K562 (cell line): ENCODE data around the gene TNIP1. TPM values are rescaled to one million over a fixed set of nuclear protein-coding genes. Genes with fewer than 3 reads are reported as not detected.

Experiments used
- ARID2 ChIP-seq: fragments of 450-650 bp; IDR thresholded peaks from 2 replicates; pipeline ENCODE4 v1.6.1; 2017; ENCODE audit warnings: antibody characterized with exemption, mild to moderate bottlenecking
- ARNT ChIP-seq, 2 experiments: fragments of 450-650 bp; IDR thresholded peaks; 2 replicates each; pipeline ENCODE4 v1.6.1; 2016; ENCODE audit warnings: mild to moderate bottlenecking in 1 of 2
- BRD4 ChIP-seq: fragments of 200-600 bp; sonication (generic); IDR thresholded peaks from 2 replicates; pipeline ENCODE4 v1.6.1; 2017; ENCODE audit warnings: inconsistent platforms
- BRD9 ChIP-seq: fragments of 450-650 bp; IDR thresholded peaks from 2 replicates; pipeline ENCODE4 v1.6.1; 2018; ENCODE audit warnings: low read depth; ENCODE audit not compliant: partially characterized antibody
- CEBPG ChIP-seq, 3 experiments: fragments of 200-800 bp in 1 of 3; sonication (Bioruptor generic) in 1 of 3; sonication (generic) in 1 of 3; formaldehyde crosslinking in 1 of 3; IDR thresholded peaks in 2 of 3; conservative IDR thresholded peaks in 1 of 3; 2 replicates each; pipeline versions ENCODE4 v1.6.1 to v1.8.0; 2016 to 2022; ENCODE audit warnings: missing compliant biosample characterization in 2 of 3, missing genetic modification characterization in 2 of 3, mild to moderate bottlenecking in 1 of 3, missing genetic modification reagents in 1 of 3
- CSDE1 ChIP-seq, 2 experiments: fragments of 450-650 bp; IDR thresholded peaks; 2 replicates each; pipeline ENCODE4 v1.6.1; 2016; ENCODE audit warnings: mild to moderate bottlenecking in 1 of 2
- IFI16 ChIP-seq: fragments of 250-450 bp; sonication (Bioruptor Pico); IDR thresholded peaks from 2 replicates; pipeline ENCODE4 v2.1.2; 2022; ENCODE audit warnings: mild to moderate bottlenecking, inconsistent platforms
- KLF16 ChIP-seq: IDR thresholded peaks from 2 replicates; pipeline ENCODE4 v1.6.1; 2016; ENCODE audit warnings: antibody characterized with exemption
- MAZ ChIP-seq, 2 experiments: fragments of 450-650 bp in 1 of 2; sonication (generic) in 1 of 2; formaldehyde crosslinking; IDR thresholded peaks in 1 of 2; conservative IDR thresholded peaks in 1 of 2; 2 replicates each; pipeline versions ENCODE4 v1.4.0 to v1.5.0; 2020; ENCODE audit warnings: mild to moderate bottlenecking in 1 of 2, missing genetic modification reagents in 1 of 2
- POLR2AphosphoS2 ChIP-seq: IDR thresholded peaks from 2 replicates; pipeline ENCODE4 v1.6.1; 2012; ENCODE audit warnings: low read length, improper control_type of control experiment
- PYGO2 ChIP-seq: fragments of 450-650 bp; IDR thresholded peaks from 2 replicates; pipeline ENCODE4 v1.6.1; 2016; ENCODE audit warnings: mild to moderate bottlenecking, missing genetic modification characterization, moderate library complexity, missing compliant biosample characterization
- RAD21 ChIP-seq, 2 experiments: fragments of 250-450 bp in 1 of 2; fragments of 450-650 bp in 1 of 2; sonication (Bioruptor Pico) in 1 of 2; formaldehyde crosslinking in 1 of 2; IDR thresholded peaks in 1 of 2; conservative IDR thresholded peaks in 1 of 2; 2 replicates each; pipeline versions ENCODE4 v1.4.0 to v1.8.0; 2020 to 2022; ENCODE audit warnings: mild to moderate bottlenecking in 2 of 2, moderate library complexity in 1 of 2
- RBM34 ChIP-seq: fragments of 200-400 bp; formaldehyde crosslinking; IDR thresholded peaks from 2 replicates; pipeline ENCODE4 v1.6.1; 2018; ENCODE audit warnings: low read length, borderline replicate concordance; ENCODE audit not compliant: insufficient read depth
- RREB1 ChIP-seq: fragments of 250-450 bp; sonication (Bioruptor Pico); IDR thresholded peaks from 2 replicates; pipeline ENCODE4 v1.4.0; 2020
- SETDB1 ChIP-seq: IDR thresholded peaks from one replicate; pipeline ENCODE4 v1.6.1; 2012; ENCODE audit warnings: low read length, control low read depth, inconsistent platforms
- SMAD4 ChIP-seq: fragments of 250-450 bp; sonication (Bioruptor Pico); conservative IDR thresholded peaks from 2 replicates; pipeline ENCODE4 v1.8.0; 2021; ENCODE audit warnings: inconsistent platforms, mild to moderate bottlenecking, moderate library complexity
- SRSF1 ChIP-seq: fragments of 200-400 bp; formaldehyde crosslinking; IDR thresholded peaks from 2 replicates; pipeline ENCODE4 v1.6.1; 2017; ENCODE audit warnings: mild to moderate bottlenecking, low read depth, low read length, moderate library complexity
- ZC3H8 ChIP-seq: fragments of 450-650 bp; IDR thresholded peaks from 2 replicates; pipeline ENCODE4 v1.6.1; 2017
- ZNF140 ChIP-seq: fragments of 250-450 bp; sonication (Bioruptor Pico); IDR thresholded peaks from 2 replicates; pipeline ENCODE4 v1.8.0; 2021; ENCODE audit warnings: moderate library complexity, mild to moderate bottlenecking, inconsistent platforms
- ZNF232 ChIP-seq: sonication (generic); formaldehyde crosslinking; IDR thresholded peaks from 2 replicates; pipeline ENCODE4 v1.8.0; 2022; ENCODE audit warnings: mild to moderate bottlenecking, missing genetic modification reagents
- polyA plus RNA-seq, 8 experiments: library from polyadenylated mRNA; depleted of rRNA in 4 of 8; stranded (reverse) in 5 of 8; unstranded in 3 of 8; fragments of >200 nt; fragmentation: Nextera tagmentation in 2 of 8; fragmentation: Illumina TruSeq in 1 of 8; extraction: Ambion mirVana in 2 of 8; extraction: Trizol in 1 of 8; gene quantifications; 2 replicates each; pipeline versions ENCODE4 v1.2.1 to v1.2.3, GENCODE V29; 2011 to 2014; ENCODE audit warnings: inconsistent platforms in 1 of 8, missing spikeins in 1 of 8
- total RNA-seq, 7 experiments: library from RNA; depleted of rRNA in 6 of 7; stranded (reverse); fragments of >200 nt in 6 of 7; fragmentation: Illumina TruSeq in 2 of 7; extraction: Trizol in 2 of 7; gene quantifications; 2 replicates each; pipeline versions ENCODE4 v1.2.1 to v1.2.3, GENCODE V29; 2011 to 2021; ENCODE audit warnings: low replicate concordance in 1 of 7
- TF ChIP-seq, protein P1 (sequence below), 3 experiments: fragments of 200-800 bp in 1 of 3; sonication (Bioruptor generic) in 1 of 3; sonication (generic) in 1 of 3; formaldehyde crosslinking in 1 of 3; IDR thresholded peaks; 2 replicates each; pipeline versions ENCODE4 v1.6.1 to v1.8.0; 2016 to 2022; ENCODE audit warnings: mild to moderate bottlenecking in 2 of 3, missing compliant biosample characterization in 2 of 3, missing genetic modification characterization in 2 of 3, missing genetic modification reagents in 1 of 3

Gene TNIP1
- total and polyA plus RNA-seq, 9 of the 15 experiments (the other 6 are each of a cell fraction or from before 2014, with no cell fraction given): 0.46 to 41.0 (median 24.6) TPM

GRCh38 chr5:151047814-151048425, 32.9 kb downstream of the TNIP1 start (continued):
- TF ChIP-seq ARNT (IDR thresholded peaks at IDR 0.05): no peak
- TF ChIP-seq BRD9: no peak
- no peak for TF ChIP-seq IFI16 (CRISPR knock-in tag)
- 0 out of 2 replicates have a peak, but pooled peaks have one; percentile 19 for TF ChIP-seq KLF16
- TF ChIP-seq RREB1 (CRISPR knock-in tag): no peak
- TF ChIP-seq SMAD4 (CRISPR knock-in tag): no peak
- no peak for TF ChIP-seq ZC3H8
- 0 out of 2 replicates have a peak, but pooled peaks have one; percentile 17 for TF ChIP-seq ARID2
- no peak for TF ChIP-seq ZNF140 (CRISPR knock-in tag)
- TF ChIP-seq RAD21 (CRISPR knock-in tag; conservative IDR thresholded peaks at IDR 0.05 in 1 of 2, IDR thresholded peaks at IDR 0.05 in 1 of 2): peak; percentile 30 to 79; a peak in 3 of 4 replicates
- no peak for TF ChIP-seq SETDB1
- no peak for TF ChIP-seq RBM34
- no peak for TF ChIP-seq ZNF232 (CRISPR knock-in tag)
- no peak for TF ChIP-seq BRD4
- no peak for TF ChIP-seq POLR2AphosphoS2
- peak in 1 of 2 experiments; percentile 58; a peak in 2 of 4 replicates for TF ChIP-seq MAZ (CRISPR knock-in tag; conservative IDR thresholded peaks at IDR 0.05 in 1 of 2, IDR thresholded peaks at IDR 0.05 in 1 of 2)
- TF ChIP-seq, protein P1, sequence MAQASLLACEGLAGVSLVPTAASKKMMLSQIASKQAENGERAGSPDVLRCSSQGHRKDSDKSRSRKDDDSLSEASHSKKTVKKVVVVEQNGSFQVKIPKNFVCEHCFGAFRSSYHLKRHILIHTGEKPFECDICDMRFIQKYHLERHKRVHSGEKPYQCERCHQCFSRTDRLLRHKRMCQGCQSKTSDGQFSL (CRISPR knock-in tag; IDR thresholded peaks at IDR 0.05): peak; percentile 93
- TF ChIP-seq, protein P1 (tag; IDR thresholded peaks at IDR 0.05): peak in 1 of 2 experiments; percentile 49; a peak in 2 of 4 replicates
- no peak for TF ChIP-seq CEBPG (CRISPR knock-in tag; IDR thresholded peaks at IDR 0.05)
- no peak for TF ChIP-seq CEBPG (tag; conservative IDR thresholded peaks at IDR 0.05 in 1 of 2, IDR thresholded peaks at IDR 0.05 in 1 of 2)
- no peak for TF ChIP-seq SRSF1
- TF ChIP-seq CSDE1 (IDR thresholded peaks at IDR 0.05): no peak
- no peak for TF ChIP-seq PYGO2 (tag)
